Measurements from ENCODE around the gene GUSB. TPM values are rescaled to one million over a fixed set of nuclear protein-coding genes. Genes with fewer than 3 reads are reported as not detected.

The GUSB gene
- total and polyA plus RNA-seq, 2 donors (not counting 3 experiments of a cell fraction or from before 2014, with no cell fraction given) = 55.7 to 107 TPM

- H3K4me1 ChIP-seq (ENCODE audit: control insufficient read depth, extremely low read depth, insufficient read depth, low read length) = peaks cover 3% of the 10 kb centered on the region
- dilution Hi-C loops (cut with MboI; ENCODE audit: extremely low pct_ligation_motif_present, low sequenced_read_pairs) = no loop called here
- H2AFZ ChIP-seq (ENCODE audit: low read depth, low read length) = no peak overlapping the region
These were observed 6.1 kb downstream of the GUSB start for GRCh38 chr7:65975814-65976445.

GRCh38 chr7:65974876-65975275 lies 7.1 kb downstream of the GUSB start:
- Histone ChIP-seq H2AFZ (ENCODE audit: low read depth, low read length) (no peak overlapping the region), H3K27ac (ENCODE audit: insufficient read depth, low read depth, low read length) (no peak overlapping the region), H4K20me1 (replicated peaks; ENCODE audit: control insufficient read depth, extremely low read depth, insufficient read depth, low read length) (no peaks in the 10 kb centered on the region), H3K4me3 (replicated peaks in 1 of 3; ENCODE audit: insufficient read depth in 1 of 3, low read depth in 1 of 3, low read length in 3 of 3) (no peak overlapping the region), H3K27me3 (ENCODE audit: control insufficient read depth in 2 of 2, insufficient read depth in 2 of 2, low read length in 2 of 2) (no peaks in the 10 kb centered on the region), H3K9ac (replicated peaks; ENCODE audit: extremely low read depth, insufficient read depth, low read length) (no peak overlapping the region), H3K79me2 (ENCODE audit: control insufficient read depth, insufficient read depth, low read length) (no peaks in the 10 kb centered on the region), H3K4me1 (ENCODE audit: control insufficient read depth, extremely low read depth, insufficient read depth, low read length) (no peaks in the 10 kb centered on the region), H3K4me2 (ENCODE audit: insufficient read depth, low read length) (no peak overlapping the region), H3K9me1 (replicated peaks; ENCODE audit: control insufficient read depth, extremely low read depth, insufficient read depth, low read length) (no peaks in the 10 kb centered on the region), H3K36me3 (ENCODE audit: control insufficient read depth in 2 of 2, extremely low read depth in 1 of 2, insufficient read depth in 2 of 2, low read length in 2 of 2) (peaks cover 10 to 12% of the 10 kb centered on the region in 2 experiments), H3K9me3 (replicated peaks; ENCODE audit: control insufficient read depth, insufficient read depth, low read length) (no peaks in the 10 kb centered on the region)
- DNase-seq (ENCODE audit: low read depth, low spot score) (no peak), FAIRE-seq (no peak)
- dilution Hi-C loops (cut with MboI; ENCODE audit: extremely low pct_ligation_motif_present, low sequenced_read_pairs) (no loop called here), intact Hi-C loops (cut with micrococcal nuclease) (no loop called here)
- TF ChIP-seq POLR2AphosphoS5 (IDR thresholded peaks at IDR 0.05; ENCODE audit: insufficient read depth, low read depth, low read length) = no peak
- TF ChIP-seq FOS (IDR thresholded peaks at IDR 0.05; ENCODE audit: borderline replicate concordance, insufficient read depth, low read length) = no peak
- TF ChIP-seq JUN (IDR thresholded peaks at IDR 0.05; ENCODE audit: borderline replicate concordance, insufficient read depth, insufficient read length, low read depth) = no peak
- TF ChIP-seq EZH2 (IDR thresholded peaks at IDR 0.05; ENCODE audit: borderline replicate concordance, low read depth, low read length, severe bottlenecking) = no peak
- no peak for TF ChIP-seq POLR2A (IDR thresholded peaks at IDR 0.05; ENCODE audit: low read depth, low read length)
- no peak for TF ChIP-seq GATA2 (IDR thresholded peaks at IDR 0.05; ENCODE audit: insufficient read depth, insufficient read length, low read depth, low read length)
- ChIA-PET CTCF (no interaction called here), POLR2A (no interaction called here)
- no TSS peak for BruUV-seq (replicated peaks)

More at GRCh38 chr7:65975814-65976445, 6.1 kb downstream of the GUSB start:
- POLR2A ChIA-PET = no interaction called here
- TF ChIP-seq MYC (IDR thresholded peaks at IDR 0.05; ENCODE audit: low read depth, low read length) (no peak), FOS (IDR thresholded peaks at IDR 0.05; ENCODE audit: borderline replicate concordance, insufficient read depth, low read length) (no peak), EZH2 (IDR thresholded peaks at IDR 0.05; ENCODE audit: borderline replicate concordance, low read depth, low read length, severe bottlenecking) (no peak), JUN (IDR thresholded peaks at IDR 0.05; ENCODE audit: borderline replicate concordance, insufficient read depth, insufficient read length, low read depth) (no peak), POLR2A (IDR thresholded peaks at IDR 0.05; ENCODE audit: low read depth, low read length) (no peak)
- Histone ChIP-seq H4K20me1 (replicated peaks; ENCODE audit: control insufficient read depth, extremely low read depth, insufficient read depth, low read length) (no peaks in the 10 kb centered on the region), H3K9ac (replicated peaks; ENCODE audit: extremely low read depth, insufficient read depth, low read length) (no peak overlapping the region), H3K36me3 (ENCODE audit: control insufficient read depth in 2 of 2, extremely low read depth in 1 of 2, insufficient read depth in 2 of 2, low read length in 2 of 2) (peaks cover 10 to 12% of the 10 kb centered on the region in 2 experiments), H3K27ac (ENCODE audit: insufficient read depth, low read depth, low read length) (no peak overlapping the region), H3K9me1 (replicated peaks; ENCODE audit: control insufficient read depth, extremely low read depth, insufficient read depth, low read length) (no peaks in the 10 kb centered on the region), H3K79me2 (ENCODE audit: control insufficient read depth, insufficient read depth, low read length) (peaks cover 8% of the 10 kb centered on the region), H3K27me3 (ENCODE audit: control insufficient read depth in 2 of 2, insufficient read depth in 2 of 2, low read length in 2 of 2) (no peaks in the 10 kb centered on the region), H3K9me3 (replicated peaks; ENCODE audit: control insufficient read depth, insufficient read depth, low read length) (no peaks in the 10 kb centered on the region), H3K4me3 (replicated peaks in 1 of 3; ENCODE audit: insufficient read depth in 1 of 3, low read depth in 1 of 3, low read length in 3 of 3) (no peak overlapping the region), H3K4me2 (ENCODE audit: insufficient read depth, low read length) (no peak overlapping the region)
- CTCF ChIA-PET = no interaction called here
- FAIRE-seq = no peak
- no TSS peak for BruUV-seq (replicated peaks)
- no peak for DNase-seq (ENCODE audit: low read depth, low spot score)
- intact Hi-C loops (cut with micrococcal nuclease) = no loop called here
